H1 (cell line): ENCODE measurements around the gene RNF166. TPM values are rescaled to one million over a fixed set of nuclear protein-coding genes. Genes with fewer than 3 reads are reported as not detected.

Source experiments
- CTCF ChIA-PET: fragments of 300-600 bp; sonication (Branson Sonifier 250); formaldehyde crosslinking; loops from one replicate; lab custom pipeline; 2021; ENCODE audit not compliant: partially characterized antibody; lab: Charles Lee
- POLR2A ChIA-PET: fragments of 300-600 bp; sonication (Branson Sonifier 250); formaldehyde crosslinking; loops from one replicate; lab custom pipeline; 2021; ENCODE audit warnings: inconsistent platforms; ENCODE audit not compliant: partially characterized antibody; lab: Charles Lee
- DNase-seq, 2 experiments: peaks; one replicate each; pipeline versions ENCODE4 v3.0.0 to v3.0.0-alpha.2; 2010 to 2022; ENCODE audit warnings: low spot score in 2 of 2, low read depth in 1 of 2, mixed read lengths in 1 of 2
- FAIRE-seq: peaks from 2 replicates; lab custom pipeline; 2011; peaks lifted over from hg19 to GRCh38; lab: Jason Lieb, UNC
- H2AFZ ChIP-seq: 2 replicates; pipeline ENCODE4 v1.8.1; 2012; ENCODE audit warnings: low read length, inconsistent platforms
- H2AK5ac ChIP-seq: 2 replicates; pipeline ENCODE4 v1.6.1; 2013; ENCODE audit warnings: low read depth, low read length
- H2BK120ac ChIP-seq: replicated peaks from 2 replicates; pipeline ENCODE3; 2013; ENCODE audit warnings: low read depth, low read length, inconsistent platforms
- H2BK12ac ChIP-seq: 2 replicates; pipeline ENCODE4 v1.6.1; 2013; ENCODE audit warnings: low read depth, low read length
- H2BK15ac ChIP-seq: 2 replicates; pipeline ENCODE4 v1.6.1; 2013; ENCODE audit warnings: low read length
- H2BK20ac ChIP-seq: 2 replicates; pipeline ENCODE4 v1.6.1; 2013; ENCODE audit warnings: low read length
- H2BK5ac ChIP-seq: 2 replicates; pipeline ENCODE4 v1.6.1; 2013; ENCODE audit warnings: low read depth, low read length
- H3K14ac ChIP-seq: 2 replicates; pipeline ENCODE4 v1.6.1; 2013; ENCODE audit warnings: inconsistent platforms; ENCODE audit not compliant: insufficient read length
- H3K18ac ChIP-seq: 2 replicates; pipeline ENCODE4 v1.6.1; 2013; ENCODE audit warnings: low read length; ENCODE audit errors: extremely low read depth
- H3K23ac ChIP-seq: 2 replicates; pipeline ENCODE4 v1.6.1; 2013; ENCODE audit warnings: inconsistent platforms; ENCODE audit not compliant: insufficient read length
- H3K23me2 ChIP-seq: 2 replicates; pipeline ENCODE4 v1.6.1; 2013; ENCODE audit warnings: low read depth, low read length
- H3K27ac ChIP-seq: 2 replicates; pipeline ENCODE4 v1.6.1; 2011; ENCODE audit warnings: low read depth, low read length, inconsistent platforms
- H3K27me3 ChIP-seq, 4 experiments: replicated peaks in 1 of 4; 1 replicate in 1 of 4; 2 replicates in 3 of 4; pipeline versions ENCODE4 v1.6.1 to v1.8.1; 2011 to 2013; ENCODE audit warnings: low read length in 3 of 4, mild to moderate bottlenecking in 3 of 4, inconsistent platforms in 2 of 4, mixed read lengths in 2 of 4, moderate library complexity in 1 of 4; ENCODE audit not compliant: control insufficient read depth in 3 of 4, insufficient read depth in 3 of 4; ENCODE audit errors: extremely low read depth in 1 of 4
- H3K36me3 ChIP-seq, 4 experiments: 2 replicates each; pipeline versions ENCODE4 v1.6.1 to v1.8.1; 2011 to 2013; ENCODE audit warnings: mild to moderate bottlenecking in 4 of 4, low read length in 3 of 4, moderate library complexity in 2 of 4, control low read depth in 1 of 4, inconsistent platforms in 1 of 4; ENCODE audit not compliant: insufficient read depth in 4 of 4, control insufficient read depth in 2 of 4
- H3K4ac ChIP-seq: replicated peaks from 2 replicates; pipeline ENCODE3; 2013; ENCODE audit warnings: low read length, low read depth, mixed read lengths, inconsistent platforms; ENCODE audit not compliant: insufficient read length
- H3K4me1 ChIP-seq, 4 experiments: replicated peaks in 1 of 4; 1 replicate in 1 of 4; 2 replicates in 3 of 4; pipeline versions ENCODE4 v1.6.1 to v1.8.1; 2011 to 2013; ENCODE audit warnings: low read length in 3 of 4, inconsistent platforms in 2 of 4, mixed read lengths in 1 of 4; ENCODE audit not compliant: insufficient read depth in 4 of 4, control insufficient read depth in 3 of 4
- H3K4me2 ChIP-seq, 2 experiments: 2 replicates each; pipeline versions ENCODE4 v1.6.1 to v1.8.1; 2011 to 2013; ENCODE audit warnings: low read depth in 2 of 2, low read length in 2 of 2, control low read depth in 1 of 2, inconsistent platforms in 1 of 2, mild to moderate bottlenecking in 1 of 2; ENCODE audit not compliant: insufficient read depth in 1 of 2
- H3K4me3 ChIP-seq, 4 experiments: fragments of 200-600, 300-600 bp in 1 of 4; sonication (generic), shearing (Covaris generic), sonication (Bioruptor Twin) in 1 of 4; 2 replicates each; pipeline versions ENCODE4 v1.5.1 to v1.8.1; 2011 to 2016; ENCODE audit warnings: low read length in 4 of 4, low read depth in 3 of 4, control low read depth in 2 of 4, inconsistent platforms in 2 of 4, mild to moderate bottlenecking in 2 of 4, mixed read lengths in 1 of 4, moderate library complexity in 1 of 4; ENCODE audit not compliant: insufficient read depth in 2 of 4; ENCODE audit errors: extremely low read depth in 1 of 4
- H3K56ac ChIP-seq: replicated peaks from 2 replicates; pipeline ENCODE3; 2013; ENCODE audit warnings: low read depth, mild to moderate bottlenecking, mixed read lengths, low read length, inconsistent platforms; ENCODE audit not compliant: insufficient read length
- H3K79me1 ChIP-seq: 2 replicates; pipeline ENCODE4 v1.6.1; 2013; ENCODE audit warnings: low read depth, low read length, control low read depth
- H3K79me2 ChIP-seq, 2 experiments: 2 replicates each; pipeline versions ENCODE4 v1.6.1 to v1.8.1; 2012 to 2013; ENCODE audit warnings: low read length in 2 of 2, mild to moderate bottlenecking in 2 of 2, inconsistent platforms in 1 of 2; ENCODE audit not compliant: insufficient read depth in 2 of 2, control insufficient read depth in 1 of 2
- H3K9ac ChIP-seq, 4 experiments: replicated peaks in 1 of 4; 1 replicate in 1 of 4; 2 replicates in 3 of 4; pipeline versions ENCODE4 v1.6.1 to v1.8.1; 2011 to 2013; ENCODE audit warnings: low read depth in 3 of 4, low read length in 3 of 4, control low read depth in 2 of 4, mild to moderate bottlenecking in 2 of 4, moderate library complexity in 2 of 4, inconsistent platforms in 1 of 4; ENCODE audit errors: extremely low read depth in 1 of 4
- H3K9me3 ChIP-seq, 2 experiments: 2 replicates each; pipeline versions ENCODE4 v1.6.1 to v1.8.1; 2012 to 2013; ENCODE audit warnings: mild to moderate bottlenecking in 2 of 2, moderate library complexity in 2 of 2, control low read depth in 1 of 2, inconsistent platforms in 1 of 2, low read depth in 1 of 2, low read length in 1 of 2, mixed read lengths in 1 of 2; ENCODE audit not compliant: insufficient read depth in 2 of 2
- H4K20me1 ChIP-seq, 2 experiments: replicated peaks in 1 of 2; 2 replicates each; pipeline versions ENCODE3 to v1.8.1; 2011 to 2013; ENCODE audit warnings: inconsistent platforms in 2 of 2, low read length in 2 of 2, mild to moderate bottlenecking in 1 of 2; ENCODE audit not compliant: insufficient read depth in 2 of 2, control insufficient read depth in 1 of 2
- H4K5ac ChIP-seq: 2 replicates; pipeline ENCODE4 v1.6.1; 2013; ENCODE audit warnings: low read length, low read depth, mixed read lengths, inconsistent platforms; ENCODE audit not compliant: insufficient read length
- H4K8ac ChIP-seq: 2 replicates; pipeline ENCODE4 v1.8.0; 2013; ENCODE audit warnings: mild to moderate bottlenecking, moderate library complexity, low read length, inconsistent platforms; ENCODE audit not compliant: insufficient read depth; ENCODE audit errors: extremely low read depth
- H4K91ac ChIP-seq: replicated peaks from 2 replicates; pipeline ENCODE3; 2013; ENCODE audit warnings: low read length, mixed read lengths, inconsistent platforms; ENCODE audit not compliant: insufficient read length
- CBX5 ChIP-seq: fragments of 300-800, 300-1000 bp; sonication (generic); IDR thresholded peaks from 2 replicates; pipeline ENCODE4 v1.7.1; 2016; ENCODE audit warnings: antibody characterized with exemption, low read length, low read depth
- CBX8 ChIP-seq: fragments of 300-800, 300-1000 bp; sonication (generic); IDR thresholded peaks from 2 replicates; pipeline ENCODE4 v1.7.1; 2016; ENCODE audit warnings: low read depth, low read length, borderline replicate concordance
- CHD1 ChIP-seq: IDR thresholded peaks from 2 replicates; pipeline ENCODE4 v1.6.1; 2012; ENCODE audit warnings: low read depth, low read length, improper control_type of control experiment
- CHD2 ChIP-seq: IDR thresholded peaks from 2 replicates; pipeline ENCODE4 v1.6.1; 2012; ENCODE audit warnings: low read length, improper control_type of control experiment
- CREB1 ChIP-seq: IDR thresholded peaks from 2 replicates; pipeline ENCODE4 v1.6.1; 2012; ENCODE audit warnings: inconsistent platforms
- JUND ChIP-seq: IDR thresholded peaks from 2 replicates; pipeline ENCODE4 v1.6.1; 2011; ENCODE audit warnings: mild to moderate bottlenecking, improper control_type of control experiment, low read length
- KDM4A ChIP-seq: IDR thresholded peaks from one replicate; pipeline ENCODE4 v1.7.1; 2012; ENCODE audit warnings: low read depth, mild to moderate bottlenecking, moderate library complexity, low read length, inconsistent platforms; ENCODE audit not compliant: severe bottlenecking
- POLR2A ChIP-seq, 2 experiments: IDR thresholded peaks; 1 replicate in 1 of 2; 2 replicates in 1 of 2; pipeline ENCODE4 v1.6.1; 2011; ENCODE audit warnings: low read depth in 2 of 2, low read length in 2 of 2, mild to moderate bottlenecking in 2 of 2; ENCODE audit errors: control extremely low read depth in 1 of 2
- RAD21 ChIP-seq, 2 experiments: IDR thresholded peaks in 1 of 2; conservative IDR thresholded peaks in 1 of 2; 2 replicates each; pipeline ENCODE4 v1.6.1; 2011; ENCODE audit warnings: low read depth in 2 of 2, low read length in 2 of 2, improper control_type of control experiment in 1 of 2, inconsistent platforms in 1 of 2, mild to moderate bottlenecking in 1 of 2, moderate library complexity in 1 of 2
- SIN3A ChIP-seq, 2 experiments: IDR thresholded peaks in 1 of 2; conservative IDR thresholded peaks in 1 of 2; 2 replicates each; pipeline ENCODE4 v1.6.1; 2011 to 2012; ENCODE audit warnings: low read length in 2 of 2, improper control_type of control experiment in 1 of 2, low read depth in 1 of 2, mild to moderate bottlenecking in 1 of 2
- SP1 ChIP-seq: IDR thresholded peaks from 2 replicates; pipeline ENCODE4 v1.6.1; 2011; ENCODE audit warnings: low read depth, low read length
- SP4 ChIP-seq: IDR thresholded peaks from 2 replicates; pipeline ENCODE4 v1.6.1; 2012; ENCODE audit warnings: low read length, inconsistent platforms
- YY1 ChIP-seq: IDR thresholded peaks from 2 replicates; pipeline ENCODE4 v1.6.1; 2011; ENCODE audit warnings: low read depth, mild to moderate bottlenecking, low read length
- WGBS, 2 experiments: shearing (Covaris generic) in 1 of 2; methylation state at CpG; one replicate each; pipeline versions ENCODE4 v1.1.6 to v1.1.7; 2013 to 2015; ENCODE audit warnings: low lambda C conversion rate in 2 of 2, mixed read lengths in 2 of 2, inconsistent platforms in 1 of 2, low coverage in 1 of 2, missing lambda C conversion rate in 1 of 2; ENCODE audit not compliant: insufficient replicate concordance in 2 of 2, insufficient coverage in 1 of 2, insufficient read length in 1 of 2; ENCODE audit errors: extremely low coverage in 1 of 2, missing lambda C conversion rate in 1 of 2; 5-methylcytosine and 5-hydroxymethylcytosine counted together
- polyA plus RNA-seq, 7 experiments: library from polyadenylated mRNA; depleted of rRNA in 3 of 7; stranded (reverse) in 5 of 7; unstranded in 2 of 7; fragments of >200 nt in 5 of 7; fragments of 200-250 nt in 2 of 7; gene quantifications; 1 replicate in 5 of 7; 2 replicates in 1 of 7; 4 replicates in 1 of 7; pipeline versions ENCODE4 v1.2.1 to v1.2.3, GENCODE V29; 2011 to 2013; ENCODE audit warnings: missing spikeins in 2 of 7, mixed read lengths in 2 of 7
- total RNA-seq: library from RNA; stranded (reverse); fragmentation: NEBNext Ultra II Directional; extraction: Animal tissue kit (Norgen Biotek cat#: 25700); gene quantifications from 2 replicates; pipeline ENCODE4 v1.2.1, GENCODE V29; 2021

The RNF166 gene
- total and polyA plus RNA-seq, 2 of the 8 experiments (the other 6 are each of a cell fraction or from before 2014, with no cell fraction given) = 29.8 to 31.2 TPM

DNA sequence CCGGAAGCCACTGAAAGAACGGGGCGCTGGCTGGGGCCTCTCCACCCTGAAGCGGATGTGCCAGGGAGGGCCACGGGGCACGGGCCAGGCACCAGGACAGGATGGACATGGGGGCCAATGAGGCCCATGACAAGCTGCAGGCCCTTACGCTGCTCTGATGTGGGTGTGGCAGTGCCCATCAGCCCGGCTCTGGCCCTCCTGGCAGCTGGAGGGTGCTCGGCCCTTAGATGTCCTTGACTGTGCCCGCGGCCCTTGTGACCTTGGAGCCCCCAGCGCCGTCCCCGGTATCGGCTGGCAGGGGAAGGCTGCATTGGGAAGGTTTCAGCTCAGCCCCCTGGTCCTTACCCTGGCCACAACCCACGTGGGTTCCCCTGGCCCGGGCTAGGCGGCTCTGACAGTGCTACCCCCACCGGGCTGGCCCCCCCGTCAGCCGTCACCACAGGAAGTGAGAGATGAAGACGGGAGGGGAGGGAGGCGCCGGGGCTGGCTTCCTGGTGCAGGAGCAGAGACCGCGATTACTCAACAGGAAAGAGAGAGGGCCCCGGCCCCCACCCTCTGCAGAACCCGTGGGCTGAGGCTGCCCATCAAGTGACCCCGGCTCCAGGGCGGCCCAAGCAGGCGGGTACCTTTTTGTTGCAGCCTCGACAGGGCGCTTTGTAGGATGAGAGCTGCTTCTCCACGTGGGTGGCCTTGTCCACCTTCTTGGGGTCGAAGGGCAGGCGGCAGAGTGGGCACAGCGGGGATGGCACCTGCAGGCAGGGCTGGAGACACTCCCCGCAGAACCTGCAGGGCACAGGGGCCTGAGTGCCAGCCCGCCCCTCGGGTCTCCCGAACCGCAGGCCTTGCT, 5.3 kb downstream of the RNF166 start:
- CTCF ChIA-PET = interaction anchor here (0.9 to 2.2 kb wide), 6 partner anchors 13 to 1172 kb away, joined by 3 to 7 read pairs (median 6); partner anchors contain the start of gene TCF25
- Histone ChIP-seq H2BK12ac (no peak overlapping the region), H3K18ac (no peak overlapping the region), H2AFZ (no peak overlapping the region), H2BK20ac (no peak overlapping the region), H3K23me2 (peaks cover 8% of the 10 kb centered on the region; the same call in 1 of the 2 replicates), H2BK15ac (no peak overlapping the region), H4K20me1 (peaks cover 2 to 4% of the 10 kb centered on the region in 2 experiments), H2AK5ac (no peak overlapping the region), H4K8ac (peak overlapping the region; percentile 47; the same call in 1 of the 2 replicates), H3K14ac (no peak overlapping the region), H3K79me1 (peaks cover 7% of the 10 kb centered on the region; the same call in 1 of the 2 replicates), H2BK5ac (no peak overlapping the region), H3K9ac (no peak overlapping the region), H3K27ac (no peak overlapping the region), H3K23ac (no peak overlapping the region), H3K4me2 (no peak overlapping the region), H4K5ac (no peak overlapping the region), H3K4ac (no peak overlapping the region), H3K27me3 (no peaks in the 10 kb centered on the region), H3K9me3 (no peaks in the 10 kb centered on the region), H3K4me1 (peaks cover 0 to 6% (median 3%) of the 10 kb centered on the region in 4 experiments; a peak in 3 of 7 replicates), H4K91ac (no peak overlapping the region), H3K56ac (no peak overlapping the region), H3K79me2 (peaks cover 0 to 17% of the 10 kb centered on the region in 2 experiments; a peak in 2 of 4 replicates), H2BK120ac (no peak overlapping the region), H3K4me3 (no peak overlapping the region), H3K36me3 (peaks cover 0 to 15% (median 4%) of the 10 kb centered on the region in 4 experiments; a peak in 4 of 8 replicates)
- POLR2A ChIA-PET = interaction anchor here (1.0 to 1.2 kb wide), 4 partner anchors 15 to 60 kb away, joined by 3 read pairs; partner anchors contain the start of gene MVD
- 85% methylated on average over 37 of the region's 42 CpGs; no CpG with 5 or more reads in 1 of the 2 experiments for WGBS, 2 experiments
- FAIRE-seq (no peak), DNase-seq (no peak)
- TF ChIP-seq JUND (no peak), CREB1 (no peak), KDM4A (no peak), SIN3A (conservative IDR thresholded peaks at IDR 0.05 in 1 of 2, IDR thresholded peaks at IDR 0.05 in 1 of 2; ENCODE audit: low read depth in 1 of 2, low read length in 2 of 2) (no peak), CBX8 (no peak), POLR2A (IDR thresholded peaks at IDR 0.05; ENCODE audit: control extremely low read depth in 1 of 2, low read depth in 2 of 2, low read length in 2 of 2) (no peak), SP4 (no peak), CHD1 (no peak), CHD2 (no peak), RAD21 (IDR thresholded peaks at IDR 0.05 in 1 of 2, conservative IDR thresholded peaks at IDR 0.05 in 1 of 2; ENCODE audit: low read depth in 2 of 2, low read length in 2 of 2) (no peak), YY1 (no peak), SP1 (no peak), CBX5 (no peak)
